SK-N-SH treated with all-trans-retinoic acid at 6 μM for 48 hours (cell line): ENCODE data around the gene JAK1.

Experiments
- ATAC-seq: fragments of 200-7000 bp; cut with Tn5 transposase; 3 replicates; pipeline ENCODE4 v1.9.1; 2020; ENCODE audit warnings: mild to moderate bottlenecking, moderate library complexity
- ARNTL ChIP-seq: fragments of 450-650 bp; formaldehyde crosslinking; IDR thresholded peaks from 2 replicates; pipeline ENCODE4 v1.5.0; 2020; ENCODE audit warnings: low read depth, mild to moderate bottlenecking, moderate library complexity, borderline replicate concordance
- BACH2 ChIP-seq: fragments of 250-450 bp; sonication (Bioruptor Pico); IDR thresholded peaks from 2 replicates; pipeline ENCODE4 v1.9.0; 2021; ENCODE audit warnings: mild to moderate bottlenecking, borderline replicate concordance
- CSDC2 ChIP-seq: fragments of 250-450 bp; sonication (Bioruptor Pico); IDR thresholded peaks from 2 replicates; pipeline ENCODE4 v1.5.0; 2020; ENCODE audit warnings: mild to moderate bottlenecking, moderate library complexity
- ESRRG ChIP-seq: fragments of 250-450 bp; sonication (Bioruptor Pico); IDR thresholded peaks from 2 replicates; pipeline ENCODE4 v1.6.1; 2021; ENCODE audit warnings: mild to moderate bottlenecking
- GLIS3 ChIP-seq: fragments of 250-450 bp; sonication (Bioruptor Pico); IDR thresholded peaks from 2 replicates; pipeline ENCODE4 v1.5.0; 2020; ENCODE audit warnings: mild to moderate bottlenecking, moderate library complexity
- ISL1 ChIP-seq: fragments of 250-450 bp; sonication (Bioruptor Pico); IDR thresholded peaks from 2 replicates; pipeline ENCODE4 v2.1.2; 2022; ENCODE audit warnings: mild to moderate bottlenecking, moderate library complexity
- OSR1 ChIP-seq: fragments of 250-450 bp; sonication (Bioruptor Pico); IDR thresholded peaks from 2 replicates; pipeline ENCODE4 v1.8.0; 2022; ENCODE audit warnings: moderate library complexity, mild to moderate bottlenecking, inconsistent platforms
- PPARA ChIP-seq: fragments of 250-450 bp; sonication (Bioruptor Pico); IDR thresholded peaks from 2 replicates; pipeline ENCODE4 v1.5.0; 2020; ENCODE audit warnings: mild to moderate bottlenecking, borderline replicate concordance
- SNAI2 ChIP-seq: fragments of 250-450 bp; sonication (Bioruptor Pico); IDR thresholded peaks from 2 replicates; pipeline ENCODE4 v1.5.0; 2020; ENCODE audit warnings: mild to moderate bottlenecking, moderate library complexity
- TCF4 ChIP-seq: fragments of 250-450 bp; sonication (Bioruptor Pico); IDR thresholded peaks from 2 replicates; pipeline ENCODE4 v1.8.0; 2021; ENCODE audit warnings: mild to moderate bottlenecking, moderate library complexity, borderline replicate concordance
- TOX ChIP-seq: fragments of 250-450 bp; sonication (Bioruptor Pico); IDR thresholded peaks from 2 replicates; pipeline ENCODE4 v1.8.0; 2021; ENCODE audit warnings: mild to moderate bottlenecking, moderate library complexity, borderline replicate concordance
- ZC3H10 ChIP-seq: fragments of 250-450 bp; sonication (Bioruptor Pico); IDR thresholded peaks from 2 replicates; pipeline ENCODE4 v1.5.1; 2021; ENCODE audit warnings: mild to moderate bottlenecking, moderate library complexity
- ZNF565 ChIP-seq: fragments of 450-650 bp; formaldehyde crosslinking; conservative IDR thresholded peaks from 2 replicates; pipeline ENCODE4 v1.5.0; 2020; ENCODE audit warnings: low read depth, mild to moderate bottlenecking, moderate library complexity
- ZNF70 ChIP-seq: fragments of 450-650 bp; formaldehyde crosslinking; IDR thresholded peaks from 2 replicates; pipeline ENCODE4 v1.5.0; 2020; ENCODE audit warnings: mild to moderate bottlenecking, moderate library complexity
- ZNF8 ChIP-seq: fragments of 450-650 bp; formaldehyde crosslinking; IDR thresholded peaks from 2 replicates; pipeline ENCODE4 v1.5.0; 2020; ENCODE audit warnings: mild to moderate bottlenecking, moderate library complexity
- TF ChIP-seq, protein P1 (sequence below): fragments of 250-450 bp; sonication (Bioruptor Pico); IDR thresholded peaks from 2 replicates; pipeline ENCODE4 v1.8.0; 2020; ENCODE audit warnings: mild to moderate bottlenecking, moderate library complexity, borderline replicate concordance
- TF ChIP-seq, protein P2 (sequence below): fragments of 250-450 bp; sonication (Bioruptor Pico); IDR thresholded peaks from 2 replicates; pipeline ENCODE4 v1.5.1; 2020; ENCODE audit warnings: low read depth, mild to moderate bottlenecking, moderate library complexity
- TF ChIP-seq, protein P3 (sequence below): fragments of 250-450 bp; sonication (Bioruptor Pico); IDR thresholded peaks from 2 replicates; pipeline ENCODE4 v1.5.0; 2020; ENCODE audit warnings: mild to moderate bottlenecking, moderate library complexity
- TF ChIP-seq, protein P4 (sequence below): fragments of 250-450 bp; sonication (Bioruptor Pico); IDR thresholded peaks from 2 replicates; pipeline ENCODE4 v1.5.1; 2021; ENCODE audit warnings: mild to moderate bottlenecking, moderate library complexity
- TF ChIP-seq, protein P5 (sequence below): fragments of 250-450 bp; sonication (Bioruptor Pico); IDR thresholded peaks from 2 replicates; pipeline ENCODE4 v1.8.0; 2021; ENCODE audit warnings: low read depth, mild to moderate bottlenecking, moderate library complexity, borderline replicate concordance

JAK1 gene

DNA sequence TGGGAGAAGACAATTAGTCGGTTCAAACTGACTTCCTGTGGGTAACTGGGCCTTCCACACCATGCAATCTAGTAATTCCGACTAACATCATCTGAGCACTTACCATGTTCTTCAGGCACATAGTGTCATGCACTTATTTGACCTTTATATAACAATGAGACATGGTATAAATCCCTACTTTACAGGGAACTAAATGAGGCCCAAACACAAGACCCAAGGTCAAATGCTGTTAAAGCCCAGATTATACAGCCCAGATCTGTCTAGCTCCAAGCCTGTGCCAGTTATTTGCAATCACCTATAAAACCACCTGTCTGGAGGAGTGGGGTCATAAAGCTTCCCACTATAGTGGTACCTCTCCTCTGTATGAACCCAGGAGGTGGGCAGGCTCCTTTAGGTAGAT, 40.8 kb downstream of the JAK1 start:
- no peak for ATAC-seq
- TF ChIP-seq OSR1 (CRISPR knock-in tag), result no peak
- TF ChIP-seq, protein P1, sequence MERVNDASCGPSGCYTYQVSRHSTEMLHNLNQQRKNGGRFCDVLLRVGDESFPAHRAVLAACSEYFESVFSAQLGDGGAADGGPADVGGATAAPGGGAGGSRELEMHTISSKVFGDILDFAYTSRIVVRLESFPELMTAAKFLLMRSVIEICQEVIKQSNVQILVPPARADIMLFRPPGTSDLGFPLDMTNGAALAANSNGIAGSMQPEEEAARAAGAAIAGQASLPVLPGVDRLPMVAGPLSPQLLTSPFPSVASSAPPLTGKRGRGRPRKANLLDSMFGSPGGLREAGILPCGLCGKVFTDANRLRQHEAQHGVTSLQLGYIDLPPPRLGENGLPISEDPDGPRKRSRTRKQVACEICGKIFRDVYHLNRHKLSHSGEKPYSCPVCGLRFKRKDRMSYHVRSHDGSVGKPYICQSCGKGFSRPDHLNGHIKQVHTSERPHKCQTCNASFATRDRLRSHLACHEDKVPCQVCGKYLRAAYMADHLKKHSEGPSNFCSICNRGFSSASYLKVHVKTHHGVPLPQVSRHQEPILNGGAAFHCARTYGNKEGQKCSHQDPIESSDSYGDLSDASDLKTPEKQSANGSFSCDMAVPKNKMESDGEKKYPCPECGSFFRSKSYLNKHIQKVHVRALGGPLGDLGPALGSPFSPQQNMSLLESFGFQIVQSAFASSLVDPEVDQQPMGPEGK, result no peak
- TF ChIP-seq TOX (CRISPR knock-in tag), result no peak

DNA sequence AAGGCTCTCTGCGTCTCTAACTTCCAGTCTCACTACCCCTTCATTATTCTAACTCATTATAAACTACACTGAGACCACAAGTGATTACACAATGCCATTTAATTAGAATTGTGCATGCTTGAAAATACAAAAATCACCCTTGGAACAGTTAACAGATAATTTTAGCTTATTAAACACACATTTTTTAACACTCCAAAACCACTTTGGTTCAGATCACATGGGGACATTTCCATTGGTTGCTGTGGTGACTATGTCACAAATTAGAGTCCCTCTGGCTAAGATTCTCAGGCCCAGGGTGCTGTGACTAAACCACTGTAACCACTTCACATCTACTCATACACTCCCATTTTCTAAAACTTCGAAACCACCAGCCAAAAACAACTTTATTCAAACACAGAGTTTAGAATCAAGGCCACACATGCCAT, 43.0 kb downstream of the JAK1 start:
- no peak for ATAC-seq

DNA sequence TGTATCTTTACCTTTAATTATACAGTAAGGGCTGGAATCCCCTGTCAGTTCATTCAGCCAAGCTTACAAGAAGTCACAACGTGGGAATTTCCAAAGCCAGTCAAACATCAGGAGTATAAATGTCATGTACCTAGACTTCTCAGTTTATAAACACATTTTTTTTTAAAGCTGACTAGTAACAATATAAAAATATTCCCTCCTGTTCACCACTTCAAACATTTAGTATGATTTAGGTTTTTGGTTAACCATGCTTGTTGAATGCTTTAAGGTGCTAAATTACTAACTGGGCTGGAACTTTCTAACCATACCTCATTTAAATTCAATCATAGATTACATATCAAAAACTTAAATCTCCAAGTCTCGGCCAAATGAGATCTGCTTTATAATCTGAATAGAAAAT, 44.0 kb downstream of the JAK1 start:
- ATAC-seq, result no peak
- TF ChIP-seq ISL1 (CRISPR knock-in tag) (no peak), ESRRG (no peak), ZNF8 (CRISPR knock-in tag) (no peak), BACH2 (CRISPR knock-in tag) (no peak), ZC3H10 (CRISPR knock-in tag) (no peak), ARNTL (no peak), SNAI2 (no peak), TCF4 (CRISPR knock-in tag) (no peak)
- TF ChIP-seq, protein P1, result no peak
- TF ChIP-seq, protein P2, sequence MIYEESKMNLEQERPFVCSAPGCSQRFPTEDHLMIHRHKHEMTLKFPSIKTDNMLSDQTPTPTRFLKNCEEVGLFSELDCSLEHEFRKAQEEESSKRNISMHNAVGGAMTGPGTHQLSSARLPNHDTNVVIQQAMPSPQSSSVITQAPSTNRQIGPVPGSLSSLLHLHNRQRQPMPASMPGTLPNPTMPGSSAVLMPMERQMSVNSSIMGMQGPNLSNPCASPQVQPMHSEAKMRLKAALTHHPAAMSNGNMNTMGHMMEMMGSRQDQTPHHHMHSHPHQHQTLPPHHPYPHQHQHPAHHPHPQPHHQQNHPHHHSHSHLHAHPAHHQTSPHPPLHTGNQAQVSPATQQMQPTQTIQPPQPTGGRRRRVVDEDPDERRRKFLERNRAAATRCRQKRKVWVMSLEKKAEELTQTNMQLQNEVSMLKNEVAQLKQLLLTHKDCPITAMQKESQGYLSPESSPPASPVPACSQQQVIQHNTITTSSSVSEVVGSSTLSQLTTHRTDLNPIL (CRISPR knock-in tag), result no peak
- TF ChIP-seq, protein P3, sequence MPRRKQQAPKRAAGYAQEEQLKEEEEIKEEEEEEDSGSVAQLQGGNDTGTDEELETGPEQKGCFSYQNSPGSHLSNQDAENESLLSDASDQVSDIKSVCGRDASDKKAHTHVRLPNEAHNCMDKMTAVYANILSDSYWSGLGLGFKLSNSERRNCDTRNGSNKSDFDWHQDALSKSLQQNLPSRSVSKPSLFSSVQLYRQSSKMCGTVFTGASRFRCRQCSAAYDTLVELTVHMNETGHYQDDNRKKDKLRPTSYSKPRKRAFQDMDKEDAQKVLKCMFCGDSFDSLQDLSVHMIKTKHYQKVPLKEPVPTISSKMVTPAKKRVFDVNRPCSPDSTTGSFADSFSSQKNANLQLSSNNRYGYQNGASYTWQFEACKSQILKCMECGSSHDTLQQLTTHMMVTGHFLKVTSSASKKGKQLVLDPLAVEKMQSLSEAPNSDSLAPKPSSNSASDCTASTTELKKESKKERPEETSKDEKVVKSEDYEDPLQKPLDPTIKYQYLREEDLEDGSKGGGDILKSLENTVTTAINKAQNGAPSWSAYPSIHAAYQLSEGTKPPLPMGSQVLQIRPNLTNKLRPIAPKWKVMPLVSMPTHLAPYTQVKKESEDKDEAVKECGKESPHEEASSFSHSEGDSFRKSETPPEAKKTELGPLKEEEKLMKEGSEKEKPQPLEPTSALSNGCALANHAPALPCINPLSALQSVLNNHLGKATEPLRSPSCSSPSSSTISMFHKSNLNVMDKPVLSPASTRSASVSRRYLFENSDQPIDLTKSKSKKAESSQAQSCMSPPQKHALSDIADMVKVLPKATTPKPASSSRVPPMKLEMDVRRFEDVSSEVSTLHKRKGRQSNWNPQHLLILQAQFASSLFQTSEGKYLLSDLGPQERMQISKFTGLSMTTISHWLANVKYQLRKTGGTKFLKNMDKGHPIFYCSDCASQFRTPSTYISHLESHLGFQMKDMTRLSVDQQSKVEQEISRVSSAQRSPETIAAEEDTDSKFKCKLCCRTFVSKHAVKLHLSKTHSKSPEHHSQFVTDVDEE (CRISPR knock-in tag), result no peak

More for the DNA sequence above, 43.0 kb downstream of the JAK1 start:
- TF ChIP-seq CSDC2 (CRISPR knock-in tag), result no peak
- no peak for TF ChIP-seq PPARA (CRISPR knock-in tag)
- TF ChIP-seq TOX (CRISPR knock-in tag), result no peak
- TF ChIP-seq, protein P4, sequence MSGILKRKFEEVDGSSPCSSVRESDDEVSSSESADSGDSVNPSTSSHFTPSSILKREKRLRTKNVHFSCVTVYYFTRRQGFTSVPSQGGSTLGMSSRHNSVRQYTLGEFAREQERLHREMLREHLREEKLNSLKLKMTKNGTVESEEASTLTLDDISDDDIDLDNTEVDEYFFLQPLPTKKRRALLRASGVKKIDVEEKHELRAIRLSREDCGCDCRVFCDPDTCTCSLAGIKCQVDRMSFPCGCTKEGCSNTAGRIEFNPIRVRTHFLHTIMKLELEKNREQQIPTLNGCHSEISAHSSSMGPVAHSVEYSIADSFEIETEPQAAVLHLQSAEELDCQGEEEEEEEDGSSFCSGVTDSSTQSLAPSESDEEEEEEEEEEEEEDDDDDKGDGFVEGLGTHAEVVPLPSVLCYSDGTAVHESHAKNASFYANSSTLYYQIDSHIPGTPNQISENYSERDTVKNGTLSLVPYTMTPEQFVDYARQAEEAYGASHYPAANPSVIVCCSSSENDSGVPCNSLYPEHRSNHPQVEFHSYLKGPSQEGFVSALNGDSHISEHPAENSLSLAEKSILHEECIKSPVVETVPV (CRISPR knock-in tag), result no peak
- TF ChIP-seq, protein P2 (CRISPR knock-in tag), result no peak
- TF ChIP-seq ZNF70 (CRISPR knock-in tag), result no peak
- TF ChIP-seq BACH2 (CRISPR knock-in tag), result no peak
- TF ChIP-seq, protein P5, sequence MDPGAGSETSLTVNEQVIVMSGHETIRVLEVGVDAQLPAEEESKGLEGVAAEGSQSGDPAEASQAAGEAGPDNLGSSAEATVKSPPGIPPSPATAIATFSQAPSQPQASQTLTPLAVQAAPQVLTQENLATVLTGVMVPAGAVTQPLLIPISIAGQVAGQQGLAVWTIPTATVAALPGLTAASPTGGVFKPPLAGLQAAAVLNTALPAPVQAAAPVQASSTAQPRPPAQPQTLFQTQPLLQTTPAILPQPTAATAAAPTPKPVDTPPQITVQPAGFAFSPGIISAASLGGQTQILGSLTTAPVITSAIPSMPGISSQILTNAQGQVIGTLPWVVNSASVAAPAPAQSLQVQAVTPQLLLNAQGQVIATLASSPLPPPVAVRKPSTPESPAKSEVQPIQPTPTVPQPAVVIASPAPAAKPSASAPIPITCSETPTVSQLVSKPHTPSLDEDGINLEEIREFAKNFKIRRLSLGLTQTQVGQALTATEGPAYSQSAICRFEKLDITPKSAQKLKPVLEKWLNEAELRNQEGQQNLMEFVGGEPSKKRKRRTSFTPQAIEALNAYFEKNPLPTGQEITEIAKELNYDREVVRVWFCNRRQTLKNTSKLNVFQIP (CRISPR knock-in tag), result no peak
- TF ChIP-seq OSR1 (CRISPR knock-in tag), result no peak
- TF ChIP-seq GLIS3 (CRISPR knock-in tag), result no peak
- TF ChIP-seq ZNF565, result no peak
- TF ChIP-seq ARNTL, result no peak
- no peak for TF ChIP-seq ESRRG
- TF ChIP-seq, protein P3 (CRISPR knock-in tag), result no peak
- TF ChIP-seq ISL1 (CRISPR knock-in tag), result no peak
